Lower leg skin (tissue), 3 donors: ENCODE data around the gene PIWIL4.

ENCODE experiments used
- CTCF ChIP-seq, 3 donors: fragments of 450-650 bp; IDR thresholded peaks; one replicate each; pipeline ENCODE4 v1.5.1; 2016; ENCODE audit warnings: antibody characterized with exemption in 3 of 3, mild to moderate bottlenecking in 3 of 3, moderate library complexity in 2 of 3
- POLR2A ChIP-seq, 2 donors: fragments of 450-650 bp; IDR thresholded peaks; one replicate each; pipeline ENCODE4 v1.6.1; 2016 to 2017; ENCODE audit warnings: antibody characterized with exemption in 2 of 2, mild to moderate bottlenecking in 1 of 2, moderate library complexity in 1 of 2

GRCh38 chr11:94623120-94623735, 56.1 kb downstream of the PIWIL4 start:
- peak in 1 of 3 donors; percentile 31 for TF ChIP-seq CTCF (IDR thresholded peaks at IDR 0.05)
- no peak for TF ChIP-seq POLR2A (IDR thresholded peaks at IDR 0.05)
